OCI-LY1 (cell line): ENCODE data around the gene LAIR2.

ENCODE experiments used
- EZH2 ChIP-seq: fragments of 200-600 bp; sonication (generic), shearing (Covaris generic); IDR thresholded peaks from 2 replicates; pipeline ENCODE4 v1.8.0; 2017; ENCODE audit warnings: borderline replicate concordance, mixed run types, mild to moderate bottlenecking, antibody characterized with exemption, low read length, moderate library complexity, mixed read lengths
- TF ChIP-seq, protein P1 (sequence below): fragments of 200-600 bp; sonication (generic), shearing (Covaris generic); IDR thresholded peaks from 2 replicates; pipeline ENCODE4 v1.5.1; 2017; ENCODE audit warnings: mild to moderate bottlenecking, antibody characterized with exemption, low read length, moderate library complexity, mixed read lengths

GRCh38 chr19:54464630-54465425 is 37.8 kb upstream of the LAIR2 start:
- TF ChIP-seq, protein P1, sequence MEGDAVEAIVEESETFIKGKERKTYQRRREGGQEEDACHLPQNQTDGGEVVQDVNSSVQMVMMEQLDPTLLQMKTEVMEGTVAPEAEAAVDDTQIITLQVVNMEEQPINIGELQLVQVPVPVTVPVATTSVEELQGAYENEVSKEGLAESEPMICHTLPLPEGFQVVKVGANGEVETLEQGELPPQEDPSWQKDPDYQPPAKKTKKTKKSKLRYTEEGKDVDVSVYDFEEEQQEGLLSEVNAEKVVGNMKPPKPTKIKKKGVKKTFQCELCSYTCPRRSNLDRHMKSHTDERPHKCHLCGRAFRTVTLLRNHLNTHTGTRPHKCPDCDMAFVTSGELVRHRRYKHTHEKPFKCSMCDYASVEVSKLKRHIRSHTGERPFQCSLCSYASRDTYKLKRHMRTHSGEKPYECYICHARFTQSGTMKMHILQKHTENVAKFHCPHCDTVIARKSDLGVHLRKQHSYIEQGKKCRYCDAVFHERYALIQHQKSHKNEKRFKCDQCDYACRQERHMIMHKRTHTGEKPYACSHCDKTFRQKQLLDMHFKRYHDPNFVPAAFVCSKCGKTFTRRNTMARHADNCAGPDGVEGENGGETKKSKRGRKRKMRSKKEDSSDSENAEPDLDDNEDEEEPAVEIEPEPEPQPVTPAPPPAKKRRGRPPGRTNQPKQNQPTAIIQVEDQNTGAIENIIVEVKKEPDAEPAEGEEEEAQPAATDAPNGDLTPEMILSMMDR = no peak
- no peak for TF ChIP-seq EZH2
